Measurements from ENCODE around the gene CFLAR. TPM values are rescaled to one million over a fixed set of nuclear protein-coding genes. Genes with fewer than 3 reads are reported as not detected.

CFLAR gene
- total RNA-seq (2014; rRNA removed; shearing (Covaris generic)) = 70.4 and 79.7 TPM in 2 replicates

DNA sequence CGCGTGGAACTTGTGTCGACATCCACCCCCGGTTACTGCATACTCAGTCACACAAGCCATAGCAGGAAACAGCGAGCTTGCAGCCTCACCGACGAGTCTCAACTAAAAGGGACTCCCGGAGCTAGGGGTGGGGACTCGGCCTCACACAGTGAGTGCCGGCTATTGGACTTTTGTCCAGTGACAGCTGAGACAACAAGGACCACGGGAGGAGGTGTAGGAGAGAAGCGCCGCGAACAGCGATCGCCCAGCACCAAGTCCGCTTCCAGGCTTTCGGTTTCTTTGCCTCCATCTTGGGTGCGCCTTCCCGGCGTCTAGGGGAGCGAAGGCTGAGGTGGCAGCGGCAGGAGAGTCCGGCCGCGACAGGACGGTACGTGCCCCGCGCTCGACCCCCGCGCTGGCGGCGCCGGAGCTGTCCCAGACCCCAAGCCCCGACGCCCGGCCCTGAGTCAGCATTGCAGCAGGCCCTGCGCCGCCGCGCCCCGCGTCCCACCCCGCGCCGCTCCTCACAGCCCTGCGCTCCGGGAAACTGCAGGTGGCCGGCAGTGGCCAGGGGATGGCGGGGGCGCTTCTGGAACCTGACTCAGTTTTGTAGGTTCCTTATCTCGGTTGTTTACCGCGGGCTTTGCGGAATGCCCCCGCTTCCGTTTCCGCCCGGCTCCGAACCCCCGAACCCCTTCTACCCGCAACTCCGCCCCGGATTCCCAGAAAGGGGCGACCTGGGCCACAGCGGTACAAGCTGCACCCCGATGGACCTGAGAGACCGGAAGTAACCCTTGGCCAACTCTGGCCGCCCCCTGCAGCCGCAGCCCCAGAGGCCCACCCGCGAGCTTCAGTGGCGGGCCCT is at the start of gene CFLAR:
Gene CFLAR (plus strand): TSS at position 50 of the 844 bp plus-strand sequence. CDS start 13,702 bp downstream, outside the sequence.
- H3K27me3 ChIP-seq (replicated peaks) = no peaks in the 10 kb centered on the region
- H3K4me1 ChIP-seq (replicated peaks) = peaks cover 35% of the 10 kb centered on the region
- H3K36me3 ChIP-seq = peaks cover 11% of the 10 kb centered on the region
- DNase-seq (ENCODE audit: low read depth in 1 of 2, low spot score in 2 of 2) = peak; percentile 81 to 82
- H3K4me3 ChIP-seq = peak within 1 kb of the TSS; percentile 81
- no peaks in the 10 kb centered on the region; the same call in 1 of the 2 replicates for H3K9me3 ChIP-seq (replicated peaks)
- H3K27ac ChIP-seq = peak within 1 kb of the TSS; percentile 95

DNA sequence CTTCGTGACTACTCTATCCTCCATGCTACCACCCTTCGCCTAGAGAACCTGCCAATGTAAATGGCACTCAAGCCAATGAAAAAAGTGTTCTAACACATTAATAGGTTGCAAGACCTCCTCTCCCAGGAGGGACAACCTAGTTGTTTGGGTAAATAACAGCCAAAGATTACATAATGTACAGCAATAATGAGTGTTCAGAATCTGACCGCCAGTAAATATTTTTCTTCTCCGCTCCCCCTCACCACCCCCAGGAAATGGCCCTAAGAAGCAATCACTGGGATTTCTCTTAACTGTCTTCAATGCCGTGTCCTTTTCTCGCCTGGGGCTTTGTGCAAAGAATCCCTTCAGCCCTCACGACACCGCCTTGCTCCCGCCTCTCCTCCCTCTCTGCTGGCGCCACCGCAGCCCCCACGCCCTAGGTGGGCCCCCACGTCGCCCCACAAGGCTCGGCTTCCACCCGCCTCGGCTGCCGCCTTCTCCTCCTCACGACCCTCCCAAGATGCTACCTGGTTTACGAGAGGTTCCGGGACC is 45.0 kb upstream of the CFLAR start:
- peak overlapping the region; percentile 69 for H3K4me3 ChIP-seq
- H3K36me3 ChIP-seq = 0 out of 2 replicates have a peak, but pooled peaks cover 3% of the 10 kb centered on the region
- no peaks in the 10 kb centered on the region for H3K27me3 ChIP-seq (replicated peaks)
- peaks cover 9% of the 10 kb centered on the region; the same call in 1 of the 2 replicates for H3K4me1 ChIP-seq (replicated peaks)
- no peak for DNase-seq (ENCODE audit: low read depth in 1 of 2, low spot score in 2 of 2)
- peak overlapping the region; percentile 82 for H3K27ac ChIP-seq
- no peaks in the 10 kb centered on the region for H3K9me3 ChIP-seq (replicated peaks)

DNA sequence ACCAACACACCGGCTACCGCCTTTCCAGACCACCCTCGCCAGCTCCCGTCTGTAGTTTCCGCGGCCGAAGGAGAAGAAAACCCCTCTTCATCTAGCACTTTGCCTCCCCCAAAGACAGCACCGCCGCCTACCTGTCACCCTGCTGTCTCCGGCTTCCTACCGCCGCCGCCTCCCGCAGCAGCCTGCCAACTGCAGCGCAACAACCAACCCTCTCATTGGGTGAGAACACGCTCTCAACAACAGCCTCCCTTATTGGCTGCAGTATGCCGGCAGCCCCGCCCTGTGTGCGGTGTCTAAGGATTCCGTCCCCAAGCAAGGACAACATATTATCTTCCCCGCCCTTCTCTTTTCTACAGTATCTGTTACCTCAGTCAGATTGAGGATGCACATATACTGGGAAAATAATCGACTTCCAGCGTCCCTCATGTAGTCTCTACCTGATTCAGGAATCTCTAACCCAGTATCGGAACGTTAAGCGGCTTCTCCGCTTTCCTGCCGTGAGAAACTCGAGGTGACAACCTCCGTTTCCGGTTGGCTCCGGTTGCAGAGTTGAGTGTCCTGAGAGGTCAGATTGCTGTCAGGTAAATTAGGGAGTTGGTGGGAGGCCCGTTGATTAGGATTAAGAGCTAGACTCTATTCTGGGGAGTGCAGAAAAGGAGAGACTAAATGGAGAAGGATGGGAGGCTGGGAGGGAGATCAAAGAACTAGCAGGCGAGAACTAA is 44.3 kb upstream of the CFLAR start, which contains the start of the genes HYCC2 and NDUFB3:
Gene HYCC2 (minus strand): TSS at position 193 of the 722 bp plus-strand sequence. CDS start 47,662 bp downstream, outside the sequence.
Gene NDUFB3 (plus strand): TSS at position 523 of the 722 bp plus-strand sequence. CDS start 6,882 bp downstream, outside the sequence.
- peak within 1 kb of the TSS; percentile 82 for H3K27ac ChIP-seq

GRCh38 chr2:201072201-201072530 is 43.8 kb upstream of the CFLAR start:
- no peaks in the 10 kb centered on the region for H3K9me3 ChIP-seq (replicated peaks)
- H3K27ac ChIP-seq = peak overlapping the region; percentile 82
- H3K4me3 ChIP-seq = peak overlapping the region; percentile 69
- peaks cover 9% of the 10 kb centered on the region; the same call in 1 of the 2 replicates for H3K4me1 ChIP-seq (replicated peaks)
- no peak for DNase-seq (ENCODE audit: low read depth in 1 of 2, low spot score in 2 of 2)
- H3K36me3 ChIP-seq = 0 out of 2 replicates have a peak, but pooled peaks cover 3% of the 10 kb centered on the region
- no peaks in the 10 kb centered on the region for H3K27me3 ChIP-seq (replicated peaks)

More for the DNA sequence above, 44.3 kb upstream of the CFLAR start, which contains the start of the genes HYCC2 and NDUFB3:
- Histone ChIP-seq H3K36me3 (0 out of 2 replicates have a peak, but pooled peaks cover 3% of the 10 kb centered on the region), H3K9me3 (replicated peaks) (no peaks in the 10 kb centered on the region), H3K4me1 (replicated peaks) (peaks cover 9% of the 10 kb centered on the region; the same call in 1 of the 2 replicates), H3K27me3 (replicated peaks) (no peaks in the 10 kb centered on the region), H3K4me3 (peak within 1 kb of the TSS; percentile 69)
- DNase-seq (ENCODE audit: low read depth in 1 of 2, low spot score in 2 of 2) = peak; percentile 90 to 96

DNA sequence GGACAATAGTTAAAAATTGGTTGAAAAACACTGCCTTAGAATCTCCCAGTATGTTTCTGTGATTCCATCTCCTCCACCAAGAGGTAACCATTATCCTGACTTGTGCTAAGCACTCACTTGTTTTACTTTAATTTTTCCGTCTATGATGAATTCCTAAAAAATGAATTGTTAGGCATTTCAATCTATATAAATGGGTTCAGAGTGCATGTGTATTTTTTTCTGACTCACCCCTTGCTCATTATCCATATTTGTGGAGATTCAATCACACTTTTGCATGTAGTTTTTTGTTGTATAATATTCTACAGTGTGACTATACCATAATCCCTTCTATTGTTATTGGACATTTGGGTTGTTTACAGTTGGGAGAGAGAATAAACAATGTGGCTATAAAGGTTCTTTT is 42.9 kb upstream of the CFLAR start:
- peak in 1 of 2 experiments; percentile 9 for DNase-seq (ENCODE audit: low read depth in 1 of 2, low spot score in 2 of 2)
- Histone ChIP-seq H3K36me3 (0 out of 2 replicates have a peak, but pooled peaks cover 3% of the 10 kb centered on the region), H3K27me3 (replicated peaks) (no peaks in the 10 kb centered on the region), H3K4me1 (replicated peaks) (peaks cover 9% of the 10 kb centered on the region; the same call in 1 of the 2 replicates), H3K4me3 (0 out of 2 replicates have a peak overlapping the region, but pooled peaks have one; percentile 69), H3K27ac (no peak overlapping the region), H3K9me3 (replicated peaks) (no peaks in the 10 kb centered on the region)

- Histone ChIP-seq H3K9me3 (replicated peaks) (no peaks in the 10 kb centered on the region), H3K27ac (no peak overlapping the region), H3K4me1 (replicated peaks) (0 out of 2 replicates have a peak, but pooled peaks cover 9% of the 10 kb centered on the region), H3K36me3 (peaks cover 16% of the 10 kb centered on the region), H3K27me3 (replicated peaks) (no peaks in the 10 kb centered on the region), H3K4me3 (no peak overlapping the region)
- no peak for DNase-seq (ENCODE audit: low read depth in 1 of 2, low spot score in 2 of 2)
These were observed 41.0 kb upstream of the CFLAR start for GRCh38 chr2:201074996-201075395.

- H3K4me3 ChIP-seq = no peak overlapping the region
- no peaks in the 10 kb centered on the region for H3K27me3 ChIP-seq (replicated peaks)
- H3K4me1 ChIP-seq (replicated peaks) = no peaks in the 10 kb centered on the region
- H3K36me3 ChIP-seq = peaks cover 50% of the 10 kb centered on the region
- no peak for DNase-seq (ENCODE audit: low read depth in 1 of 2, low spot score in 2 of 2)
- H3K9me3 ChIP-seq (replicated peaks) = no peaks in the 10 kb centered on the region
- no peak overlapping the region for H3K27ac ChIP-seq
These were observed 31.1 kb upstream of the CFLAR start for GRCh38 chr2:201084863-201085262.

DNA sequence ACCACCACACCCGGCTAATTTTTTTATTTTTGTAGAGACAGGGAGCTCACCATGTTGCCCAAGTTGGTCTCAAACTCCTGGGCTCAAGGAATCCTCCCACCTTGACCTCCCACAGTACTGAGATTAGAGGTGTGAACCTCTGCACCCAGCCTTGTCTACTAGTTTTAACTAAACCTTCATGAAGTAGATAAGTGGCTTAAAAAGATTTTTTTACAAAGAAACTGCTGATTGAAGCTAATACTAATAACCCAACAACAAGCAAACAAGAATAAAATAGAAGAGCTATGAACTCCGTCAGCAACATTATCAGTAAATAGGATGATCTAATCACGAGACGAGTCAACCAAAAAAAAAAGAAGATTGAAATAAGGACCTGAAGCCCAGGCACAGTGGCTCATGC is 25.4 kb upstream of the CFLAR start:
- no peaks in the 10 kb centered on the region for H3K9me3 ChIP-seq (replicated peaks)
- no peaks in the 10 kb centered on the region for H3K27me3 ChIP-seq (replicated peaks)
- no peak overlapping the region for H3K4me3 ChIP-seq

DNA sequence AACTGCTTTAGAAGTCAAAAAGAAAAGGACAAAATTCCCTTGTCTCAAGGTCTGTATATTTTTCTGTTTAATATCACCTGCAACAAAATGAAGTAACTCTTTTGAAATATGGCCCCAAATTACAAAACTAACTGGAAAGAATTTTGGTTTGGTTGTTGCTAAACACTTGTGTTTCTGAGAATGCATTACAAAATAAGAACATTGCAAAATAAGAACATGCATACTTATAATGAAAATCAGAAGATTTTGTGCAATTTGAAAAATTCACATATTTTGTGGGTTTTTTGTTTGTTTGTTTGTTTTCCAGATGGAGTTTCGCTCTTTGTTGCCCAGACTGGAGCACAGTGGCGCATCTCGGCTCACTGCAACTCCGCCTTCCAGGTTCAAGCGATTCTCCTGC is 22.4 kb upstream of the CFLAR start:
- DNase-seq (ENCODE audit: low read depth in 1 of 2, low spot score in 2 of 2) = no peak
- Histone ChIP-seq H3K36me3 (peaks cover 3% of the 10 kb centered on the region), H3K27ac (no peak overlapping the region), H3K27me3 (replicated peaks) (no peaks in the 10 kb centered on the region), H3K4me1 (replicated peaks) (no peaks in the 10 kb centered on the region), H3K9me3 (replicated peaks) (no peaks in the 10 kb centered on the region), H3K4me3 (no peak overlapping the region)

More for the DNA sequence above, 25.4 kb upstream of the CFLAR start:
- Histone ChIP-seq H3K4me1 (replicated peaks) (no peaks in the 10 kb centered on the region), H3K27ac (no peak overlapping the region), H3K36me3 (peaks cover 19% of the 10 kb centered on the region)
- no peak for DNase-seq (ENCODE audit: low read depth in 1 of 2, low spot score in 2 of 2)

GRCh38 chr2:201100497-201100896 is 15.5 kb upstream of the CFLAR start:
- H3K27me3 ChIP-seq (replicated peaks) = no peaks in the 10 kb centered on the region
- no peak overlapping the region for H3K27ac ChIP-seq
- no peaks in the 10 kb centered on the region for H3K4me1 ChIP-seq (replicated peaks)
- H3K36me3 ChIP-seq = no peaks in the 10 kb centered on the region
- no peaks in the 10 kb centered on the region for H3K9me3 ChIP-seq (replicated peaks)
- H3K4me3 ChIP-seq = no peak overlapping the region
- no peak for DNase-seq (ENCODE audit: low read depth in 1 of 2, low spot score in 2 of 2)

GRCh38 chr2:201105759-201106158 is 10.2 kb upstream of the CFLAR start:
- H3K4me1 ChIP-seq (replicated peaks) = no peaks in the 10 kb centered on the region; the same call in 1 of the 2 replicates
- H3K4me3 ChIP-seq = no peak overlapping the region
- no peak for DNase-seq (ENCODE audit: low read depth in 1 of 2, low spot score in 2 of 2)
- no peaks in the 10 kb centered on the region for H3K27me3 ChIP-seq (replicated peaks)
- no peak overlapping the region for H3K27ac ChIP-seq
- no peaks in the 10 kb centered on the region for H3K36me3 ChIP-seq
- H3K9me3 ChIP-seq (replicated peaks) = no peaks in the 10 kb centered on the region

DNA sequence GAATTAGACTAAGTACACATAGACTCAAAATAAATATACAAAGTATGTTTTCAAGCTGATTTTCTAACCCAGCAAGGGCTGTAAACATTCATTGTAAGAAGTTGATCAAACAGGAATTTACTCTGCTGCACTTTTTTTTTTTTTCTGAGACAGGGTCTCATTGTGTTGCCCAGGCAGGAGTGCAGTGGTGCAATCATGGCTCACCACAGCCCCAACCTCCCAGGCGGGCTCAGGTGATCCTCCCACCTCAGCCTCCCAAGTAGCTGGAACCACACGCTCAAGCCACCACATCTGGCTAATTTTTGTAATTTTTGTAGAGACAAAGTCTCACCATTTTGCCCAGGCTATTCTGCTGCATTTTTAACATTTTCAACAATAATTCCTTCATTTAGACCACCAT is 8.3 kb upstream of the CFLAR start:
- H3K4me1 ChIP-seq (replicated peaks) = peaks cover 5% of the 10 kb centered on the region; the same call in 1 of the 2 replicates
- H3K36me3 ChIP-seq = no peaks in the 10 kb centered on the region

DNA sequence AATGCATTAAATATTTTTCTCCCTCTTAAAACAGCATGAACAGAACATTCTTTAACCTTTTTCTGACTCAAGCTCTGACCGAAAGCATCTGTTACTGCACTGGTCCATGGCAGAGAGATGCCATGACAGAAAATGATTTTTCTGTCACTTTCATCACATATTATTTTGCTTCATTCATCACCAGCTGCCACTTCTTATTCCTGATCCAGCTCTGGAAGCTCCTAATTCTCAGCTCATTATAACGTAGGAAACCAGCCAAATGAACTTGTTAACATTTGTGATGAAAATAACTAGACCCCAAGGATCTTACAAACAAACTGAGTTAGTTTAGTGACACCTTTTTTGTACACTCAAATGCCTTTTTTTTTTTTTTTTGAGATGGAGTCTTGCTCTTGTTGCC is 7.6 kb upstream of the CFLAR start:
- no peak overlapping the region for H3K27ac ChIP-seq
- H3K4me3 ChIP-seq = no peak overlapping the region
- no peaks in the 10 kb centered on the region for H3K36me3 ChIP-seq
- H3K27me3 ChIP-seq (replicated peaks) = no peaks in the 10 kb centered on the region
- H3K9me3 ChIP-seq (replicated peaks) = no peaks in the 10 kb centered on the region
- DNase-seq (ENCODE audit: low read depth in 1 of 2, low spot score in 2 of 2) = no peak
- peaks cover 5% of the 10 kb centered on the region; the same call in 1 of the 2 replicates for H3K4me1 ChIP-seq (replicated peaks)

More for the DNA sequence above, 8.3 kb upstream of the CFLAR start:
- H3K27me3 ChIP-seq (replicated peaks) = no peaks in the 10 kb centered on the region
- no peaks in the 10 kb centered on the region for H3K9me3 ChIP-seq (replicated peaks)
- no peak for DNase-seq (ENCODE audit: low read depth in 1 of 2, low spot score in 2 of 2)
- no peak overlapping the region for H3K27ac ChIP-seq
- H3K4me3 ChIP-seq = no peak overlapping the region
